Coronary artery (tissue), 2 donors: ENCODE measurements around the gene UBE2QL1.
A peak's percentile ranks its signal among the peaks of the same experiment; 100 is the strongest.

Source experiments
- DNase-seq: peaks from one replicate; pipeline ENCODE4 v3.0.0-alpha.2; 2017; ENCODE audit warnings: low spot score
- H3K27ac ChIP-seq, 2 donors: fragments of 200-600 bp; sonication (generic); one replicate each; pipeline ENCODE4 v1.5.1; 2016 to 2019
- H3K4me3 ChIP-seq: fragments of 200-600 bp; sonication (generic); 2 replicates; pipeline ENCODE4 v1.5.1; 2016; ENCODE audit warnings: mild to moderate bottlenecking, moderate library complexity
- TF ChIP-seq, protein P1 (sequence below): fragments of 200-600 bp; sonication (generic); IDR thresholded peaks from one replicate; pipeline ENCODE4 v1.5.1; 2019; ENCODE audit warnings: antibody characterized with exemption

UBE2QL1 gene

DNA sequence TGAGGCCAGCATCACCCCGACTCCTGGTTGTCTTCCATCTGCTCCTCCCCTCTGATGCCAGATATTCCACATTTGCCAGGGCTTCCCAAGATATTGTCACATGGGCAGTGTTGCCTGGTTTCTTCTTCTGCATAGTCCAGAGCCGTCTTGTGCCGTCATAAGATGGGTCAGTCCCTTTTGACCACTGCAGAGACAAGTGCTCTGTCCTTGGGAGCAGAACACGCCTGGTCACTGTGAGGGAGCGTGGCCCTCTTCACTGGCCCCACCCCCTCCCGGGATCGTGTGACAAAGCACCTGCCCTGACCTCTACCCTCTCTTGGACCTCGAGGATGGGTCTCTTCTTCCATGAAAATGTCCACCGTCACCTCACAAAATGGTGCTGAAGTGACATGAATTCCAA is 41.6 kb downstream of the UBE2QL1 start:
- Histone ChIP-seq H3K27ac (no peak overlapping the region), H3K4me3 (no peak overlapping the region)
- TF ChIP-seq, protein P1, sequence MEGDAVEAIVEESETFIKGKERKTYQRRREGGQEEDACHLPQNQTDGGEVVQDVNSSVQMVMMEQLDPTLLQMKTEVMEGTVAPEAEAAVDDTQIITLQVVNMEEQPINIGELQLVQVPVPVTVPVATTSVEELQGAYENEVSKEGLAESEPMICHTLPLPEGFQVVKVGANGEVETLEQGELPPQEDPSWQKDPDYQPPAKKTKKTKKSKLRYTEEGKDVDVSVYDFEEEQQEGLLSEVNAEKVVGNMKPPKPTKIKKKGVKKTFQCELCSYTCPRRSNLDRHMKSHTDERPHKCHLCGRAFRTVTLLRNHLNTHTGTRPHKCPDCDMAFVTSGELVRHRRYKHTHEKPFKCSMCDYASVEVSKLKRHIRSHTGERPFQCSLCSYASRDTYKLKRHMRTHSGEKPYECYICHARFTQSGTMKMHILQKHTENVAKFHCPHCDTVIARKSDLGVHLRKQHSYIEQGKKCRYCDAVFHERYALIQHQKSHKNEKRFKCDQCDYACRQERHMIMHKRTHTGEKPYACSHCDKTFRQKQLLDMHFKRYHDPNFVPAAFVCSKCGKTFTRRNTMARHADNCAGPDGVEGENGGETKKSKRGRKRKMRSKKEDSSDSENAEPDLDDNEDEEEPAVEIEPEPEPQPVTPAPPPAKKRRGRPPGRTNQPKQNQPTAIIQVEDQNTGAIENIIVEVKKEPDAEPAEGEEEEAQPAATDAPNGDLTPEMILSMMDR, result no peak
- DNase-seq, result no peak

DNA sequence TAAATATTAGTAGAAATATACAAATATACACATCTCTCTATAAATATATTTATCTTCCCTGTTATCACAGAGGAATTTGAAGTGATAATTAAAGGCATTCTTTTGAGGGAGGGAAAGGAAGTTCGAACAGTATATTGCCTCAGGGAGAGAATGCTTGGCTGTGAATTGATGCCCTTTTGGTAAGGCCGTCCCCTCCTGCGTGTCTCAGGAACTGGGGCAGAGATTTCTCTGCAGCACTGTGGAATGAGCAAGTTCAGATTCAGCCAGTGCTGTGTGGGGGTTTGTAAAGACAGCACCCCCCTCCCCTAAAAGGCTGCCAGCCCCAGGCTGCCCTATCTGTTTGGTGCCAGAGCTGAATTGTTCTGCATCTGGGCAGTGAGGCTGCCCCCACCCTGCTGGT is 42.0 kb downstream of the UBE2QL1 start:
- H3K4me3 ChIP-seq, result no peak overlapping the region
- TF ChIP-seq, protein P1, result no peak
- no peak overlapping the region for H3K27ac ChIP-seq
- peak; percentile 47 for DNase-seq

DNA sequence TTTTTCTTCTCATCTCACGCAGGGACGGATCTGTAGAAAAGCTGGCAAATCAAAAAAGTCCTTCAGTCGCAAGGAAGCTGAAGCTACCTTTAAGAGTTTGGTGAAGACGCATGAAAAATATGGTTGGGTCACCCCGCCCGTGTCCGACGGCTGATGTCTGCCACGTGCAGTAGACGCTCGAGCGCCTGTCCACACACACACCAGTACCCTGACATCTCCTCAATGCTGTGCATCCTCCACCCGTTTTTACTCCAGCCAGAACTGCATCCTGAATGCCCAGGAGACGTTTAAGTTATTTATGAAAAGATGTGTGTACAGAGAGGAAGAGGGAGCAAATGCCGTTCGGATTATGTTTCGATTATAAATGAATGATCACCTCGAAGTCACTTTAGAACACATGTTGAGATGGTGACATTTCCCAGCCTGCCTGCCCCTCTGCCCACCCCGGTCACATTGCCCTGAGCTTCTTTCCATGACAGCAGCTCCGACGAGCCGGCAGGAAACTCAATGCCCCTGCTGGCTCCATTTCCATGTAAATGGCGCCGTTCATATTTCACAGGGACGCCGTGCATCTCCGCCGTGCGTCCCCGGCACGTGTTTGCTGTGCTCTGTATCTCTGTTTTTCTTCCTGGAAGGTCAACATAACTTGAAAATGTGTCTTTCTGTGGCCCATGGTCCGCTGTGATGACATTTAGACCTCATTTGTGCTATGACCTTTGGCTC is 42.7 kb downstream of the UBE2QL1 start:
- Histone ChIP-seq H3K27ac (no peak overlapping the region), H3K4me3 (no peak overlapping the region)
- peak; percentile 24 for DNase-seq
- TF ChIP-seq, protein P1, result no peak

DNA sequence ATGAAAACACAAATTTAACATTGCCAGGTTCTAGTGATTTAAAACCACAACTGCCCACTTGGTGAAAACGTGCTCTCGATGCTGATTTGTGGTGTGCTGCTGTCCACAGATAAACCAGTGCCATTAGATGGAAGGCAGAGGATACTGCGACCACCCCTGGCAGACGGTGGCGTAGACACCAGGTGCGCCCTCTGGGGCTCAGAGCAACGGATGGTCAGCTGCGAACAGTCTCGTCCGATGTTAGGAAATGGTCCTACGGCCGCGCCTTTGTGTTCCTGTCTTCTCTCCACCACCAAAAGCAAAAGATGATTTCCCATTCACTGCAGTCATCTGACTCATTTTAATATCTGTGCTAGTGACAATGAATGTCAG is 43.2 kb downstream of the UBE2QL1 start:
- Histone ChIP-seq H3K4me3 (no peak overlapping the region), H3K27ac (no peak overlapping the region)
- TF ChIP-seq, protein P1, result no peak
- DNase-seq, result peak; percentile 16

DNA sequence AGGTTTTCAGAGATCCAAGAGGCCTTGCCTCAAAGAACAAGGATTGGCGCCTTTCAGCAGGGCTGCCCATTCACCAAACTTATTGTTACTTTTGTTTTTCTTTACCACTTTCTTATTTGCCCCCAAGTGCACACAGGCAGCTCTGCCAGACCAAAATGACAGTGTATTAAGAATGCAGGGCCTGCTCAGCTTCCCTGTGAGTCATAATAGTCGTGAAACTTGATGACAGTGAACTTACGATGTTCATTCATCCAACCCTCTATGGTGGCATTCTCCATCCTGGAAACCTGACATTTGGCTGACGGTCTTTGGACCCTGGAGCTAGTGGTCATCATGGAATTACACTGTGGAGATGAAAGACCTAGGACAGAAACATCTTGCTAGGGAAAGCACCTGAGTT is 44.3 kb downstream of the UBE2QL1 start:
- Histone ChIP-seq H3K4me3 (no peak overlapping the region), H3K27ac (no peak overlapping the region)
- TF ChIP-seq, protein P1, result no peak
- peak; percentile 28 for DNase-seq

DNA sequence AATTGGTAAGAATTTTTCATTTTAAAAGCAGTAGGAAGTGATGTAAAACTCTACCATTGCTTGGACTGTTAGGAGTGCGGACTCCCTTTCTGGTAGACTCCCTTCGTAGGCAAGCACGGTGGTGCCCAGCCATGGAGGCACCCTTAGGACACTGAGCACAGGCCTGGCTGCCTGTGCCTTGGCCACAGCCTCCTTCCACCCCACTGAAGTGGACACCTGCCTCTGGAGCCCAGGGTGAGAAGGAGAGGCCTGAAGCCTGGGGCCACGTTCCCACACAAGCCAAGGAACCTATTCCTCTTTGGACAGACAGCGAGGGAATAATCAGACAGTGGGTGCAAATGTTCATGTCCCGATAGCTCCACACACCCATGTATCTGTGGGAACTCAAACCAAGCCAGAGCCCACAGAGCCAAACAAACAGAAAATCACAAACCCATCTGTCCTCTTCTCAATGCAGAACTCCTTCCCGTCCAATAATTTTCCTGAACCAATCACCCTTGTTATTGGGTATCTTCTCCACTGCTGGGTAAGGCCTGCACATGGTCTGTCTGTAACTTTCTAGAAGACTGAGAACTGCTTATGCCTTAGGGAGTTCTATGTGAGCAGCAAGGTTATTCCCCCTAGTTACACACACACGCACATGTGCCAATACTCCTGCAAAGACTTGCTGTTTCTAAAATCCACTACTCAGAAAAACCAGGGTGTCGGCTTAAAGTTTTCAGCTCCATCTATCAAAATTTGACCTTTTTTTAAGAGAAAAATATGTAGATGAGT is 45.2 kb downstream of the UBE2QL1 start:
- TF ChIP-seq, protein P1, result no peak
- DNase-seq, result peak; percentile 35
- Histone ChIP-seq H3K4me3 (no peak overlapping the region), H3K27ac (no peak overlapping the region)

DNA sequence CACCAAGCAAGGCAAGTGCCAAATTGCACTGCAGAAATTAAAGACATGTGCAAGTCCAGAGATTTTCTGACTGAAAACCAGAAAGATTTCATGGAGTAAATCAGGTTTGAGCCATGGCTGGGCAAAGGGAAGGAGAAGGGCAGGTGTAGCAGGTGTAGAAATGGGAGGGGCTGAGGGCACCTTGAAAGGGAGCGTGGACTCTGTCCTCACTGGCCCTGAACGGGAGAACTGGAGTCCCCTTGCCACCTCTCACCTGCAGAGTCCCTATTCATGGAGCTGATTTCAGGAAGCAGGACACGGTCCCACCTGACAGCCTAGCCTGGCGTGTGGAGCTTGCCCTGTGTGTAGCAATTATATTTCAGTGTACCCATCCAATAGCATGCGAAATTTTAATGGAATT is 46.3 kb downstream of the UBE2QL1 start:
- DNase-seq, result peak; percentile 26
- no peak overlapping the region for H3K27ac ChIP-seq
- TF ChIP-seq, protein P1, result no peak

More for the DNA sequence above, 46.3 kb downstream of the UBE2QL1 start:
- no peak overlapping the region for H3K4me3 ChIP-seq
